HG03565 (cell line): ENCODE results near the gene IL1RL2.

Experiments used
- ATAC-seq: cut with Tn5 transposase; IDR thresholded peaks from one replicate; pipeline ENCODE4 v1.9.1; 2021; ENCODE audit warnings: mild to moderate bottlenecking, moderate library complexity; ENCODE audit not compliant: unreplicated experiment

Gene IL1RL2

DNA sequence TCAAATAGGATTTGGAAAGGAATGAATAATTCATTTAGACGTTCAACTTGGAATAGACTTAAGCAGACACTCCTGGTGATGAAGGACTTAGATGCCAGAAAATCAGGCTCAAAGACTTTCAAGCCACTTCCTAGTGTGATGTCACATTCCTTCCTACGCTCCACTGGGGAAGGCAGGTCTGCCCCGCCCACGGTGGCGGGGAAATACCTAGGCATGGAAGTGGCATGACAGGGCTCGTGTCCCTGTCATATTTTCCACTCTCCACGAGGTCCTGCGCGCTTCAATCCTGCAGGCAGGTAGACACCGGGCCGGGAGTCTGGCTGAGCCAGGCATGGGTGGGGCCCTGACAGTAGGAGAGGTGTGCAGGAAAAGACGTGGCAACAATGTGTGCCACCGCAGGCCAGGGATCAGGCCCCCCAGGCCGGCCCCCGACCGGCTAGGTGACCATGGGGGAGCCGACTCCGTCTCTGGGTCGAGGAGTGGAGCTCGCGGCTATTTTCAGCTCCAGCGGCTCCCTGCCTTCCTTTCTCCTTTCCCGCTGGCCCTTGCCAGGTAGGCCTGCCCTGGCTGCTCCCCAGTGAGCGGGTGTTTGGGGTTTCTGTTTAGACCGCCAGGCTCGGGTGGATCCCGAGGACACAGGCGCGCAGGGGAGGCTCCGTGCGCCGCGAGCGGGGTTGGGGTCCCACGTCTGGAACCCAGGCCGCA lies at the start of gene IL1RL2:
TSS of gene IL1RL2 (plus strand) at position 233 of the 705 bp plus-strand sequence. CDS start 845 bp downstream, outside the sequence.
- no peak for ATAC-seq

DNA sequence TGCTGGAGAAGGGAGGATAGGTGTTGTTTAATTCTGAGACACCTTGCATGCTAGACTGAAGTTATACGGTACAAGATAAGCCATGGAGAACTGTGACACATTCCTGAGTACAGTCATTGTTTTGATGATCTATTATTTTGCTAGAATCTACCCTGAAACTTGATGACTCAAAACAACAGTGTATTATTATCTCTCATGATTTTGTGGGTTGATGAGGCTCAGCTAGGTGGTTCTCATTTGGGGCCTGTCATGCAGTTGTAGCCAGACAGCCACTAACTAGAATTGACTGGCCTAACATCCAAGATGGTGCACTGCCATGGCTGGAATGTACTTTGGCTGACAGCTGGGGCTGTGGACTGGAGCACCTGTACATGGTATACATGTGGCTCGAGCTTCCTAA lies 49.7 kb upstream of the IL1RL2 start:
- no peak for ATAC-seq

DNA sequence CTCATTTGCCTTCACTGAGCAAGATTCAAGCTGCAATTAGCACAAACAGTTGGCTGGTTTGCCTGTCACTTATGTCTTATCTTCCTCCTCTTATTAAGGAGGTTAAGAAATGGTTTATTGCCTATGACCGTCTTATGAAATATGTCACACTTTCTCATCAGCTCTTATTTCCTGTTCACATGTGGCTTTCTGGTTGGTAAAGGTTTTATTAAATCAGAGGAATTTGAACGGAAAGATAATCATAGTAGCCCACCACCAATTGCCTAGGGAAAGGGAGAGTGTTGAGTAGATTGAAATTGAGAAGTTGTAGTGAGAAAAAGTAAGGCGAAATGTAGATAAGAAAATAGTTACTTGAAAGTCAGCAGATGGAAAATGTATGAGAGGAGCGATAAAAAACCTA lies 48.5 kb upstream of the IL1RL2 start:
- ATAC-seq, result no peak

DNA sequence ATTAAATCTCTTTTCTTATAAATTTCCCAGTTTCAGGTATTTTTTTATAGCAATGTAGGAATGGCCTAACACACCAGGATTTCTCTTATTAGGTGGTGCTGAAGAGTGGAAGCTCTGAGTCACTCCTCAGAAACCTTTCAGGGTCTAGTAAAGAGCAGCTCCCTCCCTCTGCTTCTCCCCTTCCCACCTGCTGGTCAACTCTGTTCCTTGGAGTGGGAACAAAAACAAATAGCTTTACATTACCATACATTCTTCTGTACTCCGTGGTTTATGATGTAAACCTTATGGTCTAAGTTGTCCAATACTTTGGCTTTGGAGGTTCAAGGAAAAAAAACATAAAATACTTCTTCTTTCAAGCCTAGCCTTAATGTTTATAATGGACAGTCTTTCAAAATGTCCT lies 47.0 kb upstream of the IL1RL2 start:
- ATAC-seq, result no peak

DNA sequence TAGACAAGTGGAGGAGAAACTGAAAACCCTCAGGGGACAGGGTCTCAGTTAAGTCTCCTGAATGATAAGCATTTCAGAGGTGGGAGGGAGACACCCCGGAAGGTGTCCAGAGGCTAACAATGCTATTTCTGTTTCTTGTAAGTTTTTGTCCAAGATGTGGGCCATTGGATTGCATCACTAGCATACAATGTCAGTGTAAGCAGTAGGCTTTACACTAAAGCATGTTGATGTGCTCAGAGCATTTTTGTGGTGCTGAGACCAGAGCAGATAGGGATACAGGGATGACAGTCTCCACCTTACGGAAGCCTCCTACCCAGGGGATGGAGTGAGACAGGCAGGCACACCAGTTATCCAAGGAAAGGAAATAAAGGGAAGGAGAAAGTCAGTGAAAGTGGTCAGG lies 46.4 kb upstream of the IL1RL2 start:
- no peak for ATAC-seq

DNA sequence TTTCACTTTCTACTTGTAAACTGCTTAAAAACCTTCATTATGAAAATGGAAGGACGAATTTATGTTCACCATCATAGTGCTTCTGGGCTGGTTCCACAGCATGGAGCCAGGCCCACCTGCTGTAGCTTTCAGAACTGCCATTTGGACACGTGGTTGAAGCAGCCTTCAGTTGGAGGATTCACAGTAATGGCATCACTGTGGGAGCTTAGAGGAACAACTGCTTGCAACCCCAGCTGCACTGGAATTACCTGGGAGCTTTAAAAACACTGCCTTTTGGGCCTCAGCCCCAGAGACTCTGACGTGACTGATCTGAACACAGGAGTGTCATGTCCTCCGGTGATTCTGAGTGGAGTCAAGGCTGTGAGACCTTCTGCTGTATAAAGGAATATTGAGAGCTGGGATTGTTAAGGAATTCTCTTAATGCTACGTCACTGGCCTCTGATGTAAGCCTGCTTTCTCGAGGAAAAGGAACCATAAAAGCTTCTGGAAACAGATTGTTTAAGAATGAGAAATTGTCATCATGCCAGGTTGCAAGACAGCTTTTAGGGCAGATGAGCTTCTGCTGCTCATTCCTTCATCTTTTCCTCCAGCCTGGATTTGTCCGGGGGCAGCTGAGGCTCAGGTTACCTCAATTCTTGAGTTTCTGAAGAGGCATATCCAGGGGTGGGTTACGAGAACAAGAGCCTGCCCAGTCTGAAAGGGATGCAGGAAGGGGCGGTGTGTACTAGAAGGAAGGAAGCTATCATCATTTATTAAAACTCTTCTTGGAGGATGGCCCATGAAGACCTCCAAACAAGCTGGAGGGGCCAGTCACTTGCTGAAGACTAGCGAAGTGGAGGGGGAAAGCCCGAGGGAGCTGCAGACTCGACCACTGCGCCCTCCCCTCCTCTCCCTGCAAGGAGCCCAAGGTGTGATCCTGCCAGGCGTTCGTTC lies 45.5 kb upstream of the IL1RL2 start:
- no peak for ATAC-seq

DNA sequence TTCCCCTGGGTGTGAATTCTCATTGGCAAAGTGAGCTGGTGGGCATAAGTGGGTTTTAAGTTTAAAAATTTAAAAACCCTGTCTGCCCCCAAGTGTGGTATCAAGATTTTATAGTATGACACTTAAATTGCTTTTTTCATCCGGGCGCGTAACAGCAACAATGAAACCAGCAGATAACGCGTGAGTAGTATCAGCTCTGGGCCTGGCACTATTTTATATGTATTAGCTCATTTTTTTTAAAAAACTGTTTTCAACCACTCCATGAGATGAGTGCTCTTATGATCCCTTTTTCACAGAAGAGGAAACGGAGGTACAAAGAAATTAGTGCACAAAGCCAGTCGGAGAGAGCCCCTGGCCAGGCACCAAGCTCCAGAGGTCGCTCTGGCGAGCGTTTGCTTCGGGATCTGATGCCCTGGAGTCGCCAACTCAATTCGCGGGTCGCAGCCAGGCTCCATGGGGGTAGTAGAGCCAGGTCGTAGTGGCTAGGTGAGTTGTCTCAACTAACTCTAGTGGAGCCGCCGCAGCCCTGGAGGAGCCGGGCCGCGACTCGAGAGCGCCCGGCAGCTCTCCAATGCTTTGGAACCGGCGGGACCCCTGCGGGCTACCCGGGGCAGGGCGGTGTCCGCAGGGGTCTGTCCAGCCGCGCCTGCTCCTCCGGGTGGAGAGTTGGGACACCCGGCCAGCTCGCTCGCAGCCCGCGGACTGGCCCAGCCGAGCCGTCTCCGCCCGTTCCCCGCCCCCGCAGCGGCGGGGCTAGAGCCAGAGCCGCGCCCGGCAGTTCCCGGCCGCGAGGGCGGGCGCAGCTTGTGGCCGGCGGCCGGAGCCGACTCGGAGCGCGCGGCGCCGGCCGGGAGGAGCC lies 44.6 kb upstream of the IL1RL2 start, which contains the start of gene IL1R1:
TSS of gene IL1R1 (plus strand) at position 777 of the 859 bp plus-strand sequence. CDS start 14,979 bp downstream, outside the sequence.
- no peak for ATAC-seq

DNA sequence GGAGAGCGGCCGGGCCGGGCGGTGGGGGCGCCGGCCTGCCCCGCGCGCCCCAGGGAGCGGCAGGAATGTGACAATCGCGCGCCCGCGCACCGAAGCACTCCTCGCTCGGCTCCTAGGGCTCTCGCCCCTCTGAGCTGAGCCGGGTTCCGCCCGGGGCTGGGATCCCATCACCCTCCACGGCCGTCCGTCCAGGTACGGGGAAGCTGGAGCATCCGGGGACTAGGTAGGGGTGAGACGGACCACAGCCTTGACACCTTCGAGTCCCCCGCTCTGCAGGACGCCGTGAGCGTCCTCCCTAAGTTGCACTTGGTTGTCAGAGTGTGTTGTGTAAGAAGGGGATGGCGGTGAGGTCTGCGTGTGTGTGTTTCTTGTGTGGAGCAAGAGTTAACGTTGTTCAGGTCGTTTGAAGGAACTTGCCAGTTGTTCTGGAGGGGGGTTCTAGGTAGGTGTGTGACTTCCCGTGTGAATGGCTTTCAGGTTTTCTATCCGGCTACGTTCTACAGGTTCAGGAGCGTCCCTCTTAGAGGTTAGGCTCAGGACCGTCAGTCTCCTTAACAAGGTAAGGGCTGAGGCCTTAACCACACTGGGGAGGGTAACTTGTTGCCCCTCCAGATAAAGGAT lies 43.9 kb upstream of the IL1RL2 start:
- no peak for ATAC-seq

DNA sequence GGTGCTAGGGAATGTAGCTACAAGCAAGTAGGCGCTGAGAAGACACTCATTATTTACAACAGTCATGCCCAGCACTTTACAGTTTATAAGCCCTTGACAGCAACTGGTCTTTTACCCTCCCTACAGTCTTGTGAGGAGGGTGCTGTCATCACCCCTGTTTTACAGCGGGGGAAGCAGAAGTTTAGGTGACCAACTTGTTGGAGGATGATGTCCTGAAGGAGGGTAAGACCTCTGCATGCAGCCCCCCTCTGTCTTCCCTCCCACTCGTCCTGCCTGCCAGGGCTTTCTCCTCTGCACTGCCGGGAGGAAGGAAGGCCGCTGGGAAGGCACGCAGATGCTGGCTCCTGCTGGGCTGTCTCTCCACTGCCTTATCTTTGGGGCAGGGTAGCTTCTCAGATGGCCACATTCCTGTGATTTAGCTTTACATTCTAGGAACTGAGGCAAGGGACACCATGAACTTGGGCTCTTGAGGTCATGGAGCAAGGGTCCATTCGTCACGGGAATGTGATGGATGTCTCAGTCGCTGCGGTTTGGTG lies 43.3 kb upstream of the IL1RL2 start:
- no peak for ATAC-seq

DNA sequence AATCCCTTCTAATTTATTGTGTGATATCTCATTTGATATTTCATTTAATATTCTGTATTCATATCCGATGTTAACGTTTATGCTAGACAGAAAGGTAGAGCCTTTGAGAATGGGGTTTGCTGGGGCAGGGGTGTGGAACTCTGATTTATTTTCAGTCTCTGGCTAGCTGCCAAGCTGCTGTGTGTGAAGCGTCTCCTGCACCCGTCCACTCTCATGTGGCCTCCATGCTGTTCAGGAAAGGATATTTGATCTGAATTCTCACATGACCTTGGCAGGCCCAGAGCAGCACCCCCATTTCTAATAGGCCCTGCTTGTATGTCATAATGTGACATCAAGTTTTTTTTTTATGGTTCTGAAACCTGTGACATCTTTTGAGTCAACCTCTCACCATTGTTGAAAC lies 42.7 kb upstream of the IL1RL2 start:
- ATAC-seq, result no peak

DNA sequence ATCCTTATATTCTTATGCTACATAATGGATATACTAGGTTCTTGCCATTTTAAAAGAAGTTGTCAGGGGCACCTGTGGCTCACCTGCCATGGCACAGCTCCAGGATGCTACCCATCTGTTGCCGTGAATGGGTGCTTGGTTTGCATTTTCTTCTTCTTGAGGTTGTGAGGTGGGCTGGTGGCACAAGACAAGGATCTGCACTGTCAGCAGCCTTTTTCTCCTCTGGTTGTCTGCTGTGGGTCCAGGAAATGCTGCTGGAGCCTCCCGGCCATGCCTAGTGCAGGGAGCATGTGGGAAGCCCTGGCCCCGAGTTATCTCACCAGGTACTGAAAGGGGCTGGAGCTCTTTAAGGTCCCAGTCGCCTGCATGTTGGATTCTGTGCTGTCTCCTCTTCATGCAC lies 41.7 kb upstream of the IL1RL2 start:
- ATAC-seq, result no peak

DNA sequence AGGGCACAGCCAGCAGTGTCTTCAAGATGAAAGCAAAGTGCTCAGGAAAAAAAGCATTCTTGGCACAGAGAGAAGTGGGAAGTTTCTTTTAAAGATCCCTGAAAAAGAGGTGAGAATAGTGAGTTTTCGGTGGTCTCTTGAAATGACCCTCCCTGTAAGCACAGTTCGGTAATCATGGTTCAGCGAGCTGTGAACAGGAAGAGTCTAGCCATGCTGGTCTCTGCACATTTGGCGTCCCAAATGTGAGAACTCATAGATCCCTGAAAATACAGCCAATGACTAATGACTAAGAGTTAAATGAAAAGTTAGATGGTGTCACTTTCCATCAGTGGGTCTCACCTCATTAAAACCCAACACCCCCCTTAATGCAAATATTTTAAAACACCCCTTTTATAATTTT lies 40.9 kb upstream of the IL1RL2 start:
- ATAC-seq, result no peak

DNA sequence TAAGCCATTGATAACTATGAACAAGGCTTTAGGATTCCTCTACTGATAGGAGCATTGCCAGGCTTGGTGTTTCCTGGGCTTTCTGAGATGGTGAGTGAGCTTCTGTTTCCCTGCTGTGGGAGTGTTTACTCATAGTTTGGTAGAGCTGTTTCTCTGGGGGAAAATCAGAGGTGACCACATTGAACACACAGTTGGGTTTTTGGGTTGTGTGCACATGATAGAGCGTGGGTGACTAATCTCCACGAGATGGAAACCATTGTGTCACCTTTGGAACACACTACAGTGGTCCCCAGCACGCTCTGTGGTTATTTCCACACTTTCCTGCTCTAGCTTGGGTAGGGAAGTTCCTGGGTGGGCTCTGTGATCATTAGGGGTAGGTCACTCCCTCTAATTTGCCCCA lies 38.9 kb upstream of the IL1RL2 start:
- no peak for ATAC-seq

DNA sequence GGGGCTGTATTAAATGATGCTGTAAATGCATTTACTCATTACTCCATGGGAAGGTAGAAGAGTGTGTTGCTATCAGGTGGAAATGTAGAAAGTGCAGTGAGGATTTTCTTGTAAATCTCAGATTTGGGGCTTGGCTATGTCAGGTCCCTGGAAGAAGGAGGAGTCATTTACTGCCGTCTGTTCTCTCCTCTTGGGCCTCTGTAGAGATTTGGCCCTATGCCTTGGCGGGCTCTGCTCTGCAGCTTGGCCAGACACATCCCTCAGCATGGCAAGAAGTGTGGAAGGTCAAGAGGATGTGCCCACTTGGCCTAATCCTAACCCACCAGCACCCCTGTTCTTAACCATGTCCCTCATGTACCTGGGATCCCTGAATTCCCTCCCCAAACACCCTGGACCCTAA lies 37.6 kb upstream of the IL1RL2 start:
- no peak for ATAC-seq

DNA sequence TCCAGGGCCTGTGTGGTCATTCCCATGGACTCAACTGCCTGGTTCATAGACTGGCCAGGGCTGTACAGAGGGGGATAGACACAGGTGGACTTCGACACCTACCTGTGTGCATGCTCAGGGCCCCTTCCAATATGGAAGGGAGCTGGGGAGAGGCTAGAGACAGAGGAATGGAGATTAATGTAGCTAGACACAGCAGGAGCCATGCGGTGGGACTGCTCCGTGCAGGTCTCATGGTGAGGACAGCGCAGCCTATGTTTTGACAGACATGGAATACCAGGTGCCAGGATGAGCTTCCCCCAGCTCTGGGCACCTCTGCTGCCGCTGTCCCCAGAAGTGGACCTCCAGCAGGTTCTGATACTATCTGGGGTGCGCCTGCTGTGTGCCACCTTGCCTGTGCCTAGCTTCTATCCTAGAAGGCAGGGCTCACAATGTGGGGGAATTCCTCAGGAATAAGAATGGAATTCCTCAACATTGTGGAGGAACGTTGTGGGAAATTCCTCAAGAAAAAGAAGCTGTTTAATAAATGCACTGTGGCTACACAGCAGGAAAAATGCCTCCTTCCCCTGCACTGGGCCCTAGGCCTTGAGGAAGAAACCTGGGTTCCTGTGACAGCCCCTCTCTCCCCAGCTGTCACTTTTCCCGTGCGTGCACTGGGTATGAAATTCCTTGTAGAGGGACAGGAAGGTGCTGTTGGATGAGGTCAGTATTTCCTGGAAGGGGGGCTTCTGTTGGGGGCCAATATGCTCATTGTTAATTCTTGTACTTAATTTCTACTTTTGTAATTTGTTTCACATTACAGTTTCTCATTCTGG lies 37.0 kb upstream of the IL1RL2 start:
- ATAC-seq, result no peak

DNA sequence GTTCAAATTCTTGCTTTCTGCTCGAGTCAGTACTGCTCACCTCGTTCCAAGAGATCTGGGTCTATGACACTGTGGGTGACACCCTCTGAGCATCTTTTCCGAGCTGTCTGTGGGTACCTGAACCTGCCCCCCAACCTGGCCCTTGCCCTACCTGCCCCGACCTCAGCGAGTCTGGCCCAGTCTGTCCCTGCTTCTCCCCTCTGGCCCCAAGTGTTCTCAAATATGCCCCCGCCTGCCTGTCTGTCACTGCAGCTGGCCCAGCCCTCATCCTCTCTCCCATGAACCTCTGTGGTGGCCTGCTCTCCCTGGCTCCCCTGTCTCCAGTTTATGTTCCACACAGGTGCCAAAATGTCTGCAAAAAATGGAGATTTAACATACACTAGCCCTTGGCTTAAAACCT lies 32.5 kb upstream of the IL1RL2 start:
- no peak for ATAC-seq

DNA sequence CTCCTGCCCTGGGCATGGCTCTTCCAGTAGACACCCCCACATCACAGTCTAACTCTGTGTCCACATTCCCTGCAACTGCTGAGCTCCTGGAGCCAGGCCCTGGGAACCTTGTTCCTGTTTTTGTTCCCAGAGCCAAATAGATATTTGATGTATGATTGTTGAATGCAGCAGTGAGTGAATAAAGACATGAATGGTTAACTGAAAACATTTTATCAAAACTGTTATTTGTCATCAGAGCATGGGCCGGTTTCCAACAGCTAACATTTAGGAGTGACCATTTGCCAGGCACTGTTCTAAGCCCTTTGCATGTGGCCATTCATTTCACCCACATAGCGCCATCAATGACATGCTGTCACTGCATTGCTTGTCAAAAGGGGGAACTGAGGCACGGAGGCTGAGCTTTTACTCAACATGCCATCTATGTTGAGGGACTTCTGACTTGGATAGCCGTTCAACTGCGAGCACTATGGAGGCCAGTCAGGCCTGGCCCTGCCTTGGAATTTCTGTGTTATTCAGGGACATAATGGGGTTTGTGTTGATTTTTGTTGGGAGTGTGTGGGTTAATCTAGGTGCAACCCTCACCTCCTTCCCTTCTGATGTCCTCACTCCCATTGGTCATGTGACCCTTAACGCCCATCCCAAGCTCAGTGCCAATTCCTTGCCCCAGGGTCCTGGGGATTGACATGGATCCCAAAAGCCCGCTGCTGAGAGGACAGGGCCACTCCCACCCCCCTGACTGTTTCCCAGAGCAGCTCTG lies 31.7 kb upstream of the IL1RL2 start:
- ATAC-seq, result no peak

DNA sequence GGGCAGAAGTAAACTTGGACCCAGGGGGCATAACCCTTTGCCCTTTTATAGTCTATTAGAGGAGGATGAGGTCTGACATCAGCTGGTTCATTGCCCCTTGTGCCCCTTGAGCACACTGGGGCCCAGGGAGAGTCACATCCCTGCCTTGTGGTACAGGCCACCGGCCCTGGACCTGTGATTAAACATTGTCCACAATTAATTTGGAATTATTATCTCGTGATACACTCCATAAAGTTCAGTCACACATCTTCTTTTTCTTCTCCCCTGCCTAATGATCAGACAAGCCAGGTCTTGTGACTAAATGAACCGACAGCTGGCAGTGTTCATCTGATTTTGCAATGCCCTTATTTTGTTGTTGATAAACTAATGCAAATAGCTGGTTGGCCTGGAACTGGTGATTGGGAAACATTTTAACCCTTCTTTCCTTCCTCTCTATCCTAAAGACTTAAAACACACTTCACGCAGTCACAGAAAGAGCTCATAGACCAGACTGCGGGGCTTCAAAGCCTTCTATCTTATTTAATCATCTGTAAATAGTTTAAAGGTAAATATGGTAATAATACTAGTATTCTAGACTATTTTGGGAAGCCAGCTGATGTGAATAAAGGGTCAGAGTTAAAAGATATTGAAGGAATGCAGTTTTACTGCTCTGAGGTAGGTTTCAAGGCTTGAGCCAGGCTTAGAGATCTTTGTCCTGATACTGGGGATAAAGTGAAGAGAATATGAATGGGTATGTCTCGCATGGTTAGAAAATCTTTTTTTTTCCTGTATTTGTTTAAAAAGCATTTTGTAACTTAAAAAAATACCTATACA lies 30.9 kb upstream of the IL1RL2 start:
- ATAC-seq, result no peak
